ENCODE measurements around the gene CCND2. TPM values are rescaled to one million over a fixed set of nuclear protein-coding genes. Genes with fewer than 3 reads are reported as not detected.
A peak's percentile ranks its signal among the peaks of the same experiment; 100 is the strongest.

Gene CCND2
- polyA plus RNA-seq (2013) = 133 TPM in 2 replicates

DNA sequence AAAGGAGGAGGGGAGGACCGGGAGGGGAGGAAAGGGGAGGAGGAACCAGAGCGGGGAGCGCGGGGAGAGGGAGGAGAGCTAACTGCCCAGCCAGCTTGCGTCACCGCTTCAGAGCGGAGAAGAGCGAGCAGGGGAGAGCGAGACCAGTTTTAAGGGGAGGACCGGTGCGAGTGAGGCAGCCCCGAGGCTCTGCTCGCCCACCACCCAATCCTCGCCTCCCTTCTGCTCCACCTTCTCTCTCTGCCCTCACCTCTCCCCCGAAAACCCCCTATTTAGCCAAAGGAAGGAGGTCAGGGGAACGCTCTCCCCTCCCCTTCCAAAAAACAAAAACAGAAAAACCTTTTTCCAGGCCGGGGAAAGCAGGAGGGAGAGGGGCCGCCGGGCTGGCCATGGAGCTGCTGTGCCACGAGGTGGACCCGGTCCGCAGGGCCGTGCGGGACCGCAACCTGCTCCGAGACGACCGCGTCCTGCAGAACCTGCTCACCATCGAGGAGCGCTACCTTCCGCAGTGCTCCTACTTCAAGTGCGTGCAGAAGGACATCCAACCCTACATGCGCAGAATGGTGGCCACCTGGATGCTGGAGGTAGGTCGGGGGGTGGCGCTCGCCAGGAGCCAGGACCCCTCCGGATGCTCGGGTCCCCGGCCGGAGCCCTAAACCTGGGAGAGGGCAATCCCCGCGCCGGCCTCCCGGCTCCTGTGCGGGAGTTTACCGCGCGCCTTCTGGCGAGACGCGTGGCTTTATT lies at the start of gene CCND2:
TSS of gene CCND2 (plus strand) at position 111 of the 744 bp plus-strand sequence. CDS start at position 390, 279 bp downstream.
- Histone ChIP-seq H3K27me3 (ENCODE audit: insufficient read depth, low read length) (peaks cover 24% of the 10 kb centered on the region), H3K4ac (ENCODE audit: low read depth, low read length) (peak within 1 kb of the TSS; percentile 59), H3K4me2 (ENCODE audit: low read length) (peak within 1 kb of the TSS; percentile 94), H2BK120ac (ENCODE audit: insufficient read depth, low read length, poor library complexity) (peak within 1 kb of the TSS; percentile 79), H3K27ac (ENCODE audit: low read depth, low read length) (peak within 1 kb of the TSS; percentile 3), H3K36me3 (ENCODE audit: control insufficient read depth in 1 of 2, insufficient read depth in 2 of 2, low read length in 2 of 2) (peaks cover 14 to 23% of the 10 kb centered on the region in 2 experiments), H3K14ac (ENCODE audit: low read length) (peak within 1 kb of the TSS; percentile 90), H3K79me2 (ENCODE audit: control insufficient read depth, insufficient read depth, low read length, poor library complexity) (peaks cover 15% of the 10 kb centered on the region), H4K12ac (ENCODE audit: low read depth, low read length) (peak within 1 kb of the TSS; percentile 6), H2AK5ac (ENCODE audit: low read length) (no peak within 1 kb of the TSS), H2AFZ (ENCODE audit: insufficient read depth, low read length, poor library complexity) (peak within 1 kb of the TSS; percentile 42), H3K79me1 (ENCODE audit: low read length) (peaks cover 41% of the 10 kb centered on the region), H3K18ac (ENCODE audit: low read length) (peak within 1 kb of the TSS; percentile 71), H3K9me3 (ENCODE audit: insufficient read depth, low read depth, low read length) (peaks cover 1% of the 10 kb centered on the region), H2BK5ac (ENCODE audit: low read depth, low read length, poor library complexity) (peak within 1 kb of the TSS; percentile 42), H3K9ac (ENCODE audit: low read length) (peak within 1 kb of the TSS; percentile 83), H3K23ac (ENCODE audit: low read length) (no peak within 1 kb of the TSS), H4K91ac (ENCODE audit: low read depth, low read length) (peak within 1 kb of the TSS; percentile 89), H2BK12ac (ENCODE audit: low read length) (peak within 1 kb of the TSS; percentile 74), H3K4me1 (ENCODE audit: control insufficient read depth in 1 of 2, insufficient read depth in 2 of 2, low read length in 2 of 2) (peaks cover 24 to 42% of the 10 kb centered on the region in 2 experiments), H3K4me3 (ENCODE audit: low read depth, low read length) (peak within 1 kb of the TSS; percentile 96), H4K8ac (ENCODE audit: low read depth, low read length) (peak within 1 kb of the TSS; percentile 76)
- no peak for DNase-seq
- no CpG with 5 or more reads among the region's 52 CpGs for WGBS (ENCODE audit: extremely low coverage, insufficient coverage, insufficient read length)

DNA sequence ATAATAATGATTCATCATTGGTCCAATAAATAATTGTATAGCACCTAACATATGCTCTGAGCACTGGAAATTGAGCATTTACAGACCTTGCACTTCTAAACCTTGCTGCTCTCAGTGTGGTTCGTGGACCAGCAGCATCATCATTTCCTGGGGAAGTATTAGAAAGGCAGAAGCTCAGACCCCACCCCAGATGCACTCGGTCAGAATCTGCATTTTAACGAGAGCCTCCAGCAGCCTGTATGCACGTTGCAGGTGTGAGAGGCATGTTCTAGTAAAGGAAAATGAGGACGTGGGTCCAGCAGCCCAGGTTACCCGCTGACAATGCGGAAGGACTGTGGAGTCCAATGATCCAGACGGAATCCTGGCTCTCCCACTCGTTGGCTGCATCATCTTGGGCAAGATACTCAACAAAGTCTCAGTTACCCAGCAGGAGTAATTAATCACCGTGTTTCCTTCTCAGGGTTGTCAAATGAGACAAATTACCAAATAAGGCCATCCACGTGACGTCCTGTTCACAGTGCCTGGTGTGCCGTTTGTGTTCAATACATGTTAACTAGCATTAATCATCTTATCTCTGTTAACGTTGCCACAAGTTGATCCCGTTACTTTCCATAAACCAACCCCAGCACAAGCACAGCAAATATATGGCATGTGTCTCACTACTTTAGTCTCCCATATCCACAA lies 49.2 kb upstream of the CCND2 start:
- WGBS (ENCODE audit: extremely low coverage, insufficient coverage, insufficient read length) = no CpG with 5 or more reads among the region's 15 CpGs
- H3K23ac ChIP-seq (ENCODE audit: low read length) = no peak overlapping the region

DNA sequence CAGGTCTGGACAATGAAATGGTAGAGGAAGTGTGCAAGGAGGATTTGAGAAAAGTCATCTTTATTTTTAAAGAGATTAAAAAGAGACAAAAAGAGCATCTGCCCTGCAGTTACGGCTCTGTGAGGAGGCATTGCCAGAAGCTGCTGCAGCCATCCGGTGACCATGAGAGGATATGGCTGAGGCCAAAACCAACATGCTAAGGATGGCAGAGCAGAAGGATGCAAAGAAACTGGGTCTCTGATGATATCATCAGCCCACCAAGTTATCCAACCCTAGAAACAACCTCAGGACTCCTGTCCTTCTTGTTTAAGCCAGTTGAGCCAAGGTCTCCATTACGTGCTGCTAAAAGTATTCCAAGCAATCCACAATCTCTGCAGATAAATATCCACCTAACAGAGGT lies 48.0 kb upstream of the CCND2 start:
- H3K79me2 ChIP-seq (ENCODE audit: control insufficient read depth, insufficient read depth, low read length, poor library complexity) = no peaks in the 10 kb centered on the region
- H3K27ac ChIP-seq (ENCODE audit: low read depth, low read length) = no peak overlapping the region
- H3K9me3 ChIP-seq (ENCODE audit: insufficient read depth, low read depth, low read length) = no peaks in the 10 kb centered on the region
- no peak overlapping the region for H2BK120ac ChIP-seq (ENCODE audit: insufficient read depth, low read length, poor library complexity)
- H3K4me3 ChIP-seq (ENCODE audit: low read depth, low read length) = no peak overlapping the region
- H3K79me1 ChIP-seq (ENCODE audit: low read length) = no peaks in the 10 kb centered on the region
- H2AFZ ChIP-seq (ENCODE audit: insufficient read depth, low read length, poor library complexity) = no peak overlapping the region
- no peak overlapping the region for H3K9ac ChIP-seq (ENCODE audit: low read length)
- H4K8ac ChIP-seq (ENCODE audit: low read depth, low read length) = no peak overlapping the region
- H2BK12ac ChIP-seq (ENCODE audit: low read length) = no peak overlapping the region
- H3K4ac ChIP-seq (ENCODE audit: low read depth, low read length) = no peak overlapping the region
- no peak overlapping the region for H2BK5ac ChIP-seq (ENCODE audit: low read depth, low read length, poor library complexity)
- H4K12ac ChIP-seq (ENCODE audit: low read depth, low read length) = no peak overlapping the region
- no peak overlapping the region for H3K18ac ChIP-seq (ENCODE audit: low read length)
- no peaks in the 10 kb centered on the region for H3K27me3 ChIP-seq (ENCODE audit: insufficient read depth, low read length)
- H2AK5ac ChIP-seq (ENCODE audit: low read length) = no peak overlapping the region
- H4K91ac ChIP-seq (ENCODE audit: low read depth, low read length) = no peak overlapping the region
- WGBS (ENCODE audit: extremely low coverage, insufficient coverage, insufficient read length) = no CpG with 5 or more reads among the region's 3 CpGs
- peaks cover 0 to 3% of the 10 kb centered on the region in 2 experiments for H3K4me1 ChIP-seq (ENCODE audit: control insufficient read depth in 1 of 2, insufficient read depth in 2 of 2, low read length in 2 of 2)
- no peak overlapping the region for H3K23ac ChIP-seq (ENCODE audit: low read length)
- H3K36me3 ChIP-seq (ENCODE audit: control insufficient read depth in 1 of 2, insufficient read depth in 2 of 2, low read length in 2 of 2) = no peaks in the 10 kb centered on the region
- no peak overlapping the region for H3K4me2 ChIP-seq (ENCODE audit: low read length)
- no peak for DNase-seq
- H3K14ac ChIP-seq (ENCODE audit: low read length) = no peak overlapping the region

More for the DNA sequence above, 49.2 kb upstream of the CCND2 start:
- Histone ChIP-seq H3K36me3 (ENCODE audit: control insufficient read depth in 1 of 2, insufficient read depth in 2 of 2, low read length in 2 of 2) (no peaks in the 10 kb centered on the region), H3K4me2 (ENCODE audit: low read length) (no peak overlapping the region), H3K4me1 (ENCODE audit: control insufficient read depth in 1 of 2, insufficient read depth in 2 of 2, low read length in 2 of 2) (peaks cover 0 to 3% of the 10 kb centered on the region in 2 experiments), H4K91ac (ENCODE audit: low read depth, low read length) (no peak overlapping the region), H2BK120ac (ENCODE audit: insufficient read depth, low read length, poor library complexity) (no peak overlapping the region), H3K9ac (ENCODE audit: low read length) (no peak overlapping the region), H3K79me2 (ENCODE audit: control insufficient read depth, insufficient read depth, low read length, poor library complexity) (no peaks in the 10 kb centered on the region), H4K12ac (ENCODE audit: low read depth, low read length) (no peak overlapping the region), H2BK12ac (ENCODE audit: low read length) (no peak overlapping the region), H3K4ac (ENCODE audit: low read depth, low read length) (no peak overlapping the region), H3K27ac (ENCODE audit: low read depth, low read length) (no peak overlapping the region), H3K4me3 (ENCODE audit: low read depth, low read length) (no peak overlapping the region), H3K18ac (ENCODE audit: low read length) (no peak overlapping the region), H3K79me1 (ENCODE audit: low read length) (no peaks in the 10 kb centered on the region), H3K27me3 (ENCODE audit: insufficient read depth, low read length) (no peaks in the 10 kb centered on the region), H3K9me3 (ENCODE audit: insufficient read depth, low read depth, low read length) (no peaks in the 10 kb centered on the region), H2AK5ac (ENCODE audit: low read length) (no peak overlapping the region), H2BK5ac (ENCODE audit: low read depth, low read length, poor library complexity) (no peak overlapping the region), H2AFZ (ENCODE audit: insufficient read depth, low read length, poor library complexity) (no peak overlapping the region), H4K8ac (ENCODE audit: low read depth, low read length) (no peak overlapping the region), H3K14ac (ENCODE audit: low read length) (no peak overlapping the region)
- DNase-seq = no peak

DNA sequence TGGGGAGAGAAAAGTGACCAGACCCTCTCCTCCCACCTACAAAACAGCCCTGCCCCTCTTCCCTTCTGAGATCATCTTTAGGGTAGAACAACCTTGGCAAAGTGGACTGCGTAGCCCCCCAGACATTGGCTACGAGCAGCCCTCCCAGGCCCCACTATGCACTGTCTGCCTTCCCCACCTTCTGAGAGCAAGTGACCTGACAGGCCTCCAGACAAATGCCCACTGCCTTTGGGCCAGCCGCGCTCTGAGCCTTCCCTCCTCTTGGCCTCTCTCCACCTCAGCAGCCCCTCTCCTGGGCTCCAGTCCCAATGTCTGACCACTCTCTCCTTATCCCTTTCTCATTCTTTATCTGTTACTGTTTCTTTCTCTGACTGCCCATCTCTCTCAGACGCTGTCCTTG lies 46.5 kb upstream of the CCND2 start:
- Histone ChIP-seq H3K36me3 (ENCODE audit: control insufficient read depth in 1 of 2, insufficient read depth in 2 of 2, low read length in 2 of 2) (no peaks in the 10 kb centered on the region), H3K79me2 (ENCODE audit: control insufficient read depth, insufficient read depth, low read length, poor library complexity) (peaks cover 2% of the 10 kb centered on the region), H3K18ac (ENCODE audit: low read length) (no peak overlapping the region), H3K23ac (ENCODE audit: low read length) (no peak overlapping the region), H3K14ac (ENCODE audit: low read length) (no peak overlapping the region), H3K4me3 (ENCODE audit: low read depth, low read length) (no peak overlapping the region), H4K8ac (ENCODE audit: low read depth, low read length) (no peak overlapping the region), H3K27ac (ENCODE audit: low read depth, low read length) (no peak overlapping the region), H3K27me3 (ENCODE audit: insufficient read depth, low read length) (no peaks in the 10 kb centered on the region), H3K4ac (ENCODE audit: low read depth, low read length) (no peak overlapping the region), H2AFZ (ENCODE audit: insufficient read depth, low read length, poor library complexity) (no peak overlapping the region), H2BK12ac (ENCODE audit: low read length) (no peak overlapping the region), H3K79me1 (ENCODE audit: low read length) (no peaks in the 10 kb centered on the region), H2AK5ac (ENCODE audit: low read length) (no peak overlapping the region), H3K9ac (ENCODE audit: low read length) (no peak overlapping the region), H4K91ac (ENCODE audit: low read depth, low read length) (no peak overlapping the region), H2BK5ac (ENCODE audit: low read depth, low read length, poor library complexity) (no peak overlapping the region), H3K9me3 (ENCODE audit: insufficient read depth, low read depth, low read length) (no peaks in the 10 kb centered on the region), H3K4me1 (ENCODE audit: control insufficient read depth in 1 of 2, insufficient read depth in 2 of 2, low read length in 2 of 2) (peaks cover 0 to 3% of the 10 kb centered on the region in 2 experiments), H4K12ac (ENCODE audit: low read depth, low read length) (no peak overlapping the region), H3K4me2 (ENCODE audit: low read length) (no peak overlapping the region), H2BK120ac (ENCODE audit: insufficient read depth, low read length, poor library complexity) (no peak overlapping the region)
- no peak for DNase-seq
- WGBS (ENCODE audit: extremely low coverage, insufficient coverage, insufficient read length) = no CpG with 5 or more reads among the region's 5 CpGs

Data from trophoblast cell (in vitro differentiated cells and primary cell).